PC-9 (cell line): ENCODE data around the gene ABCB6. TPM values are rescaled to one million over a fixed set of nuclear protein-coding genes. Genes with fewer than 3 reads are reported as not detected.

ENCODE experiments used
- BruUV-seq: library from RNA; stranded (reverse); fragments of 400-500 nt; replicated peaks from 2 replicates; lab custom pipeline; 2021; lab: Mats Ljungman, UMichigan
- CTCF ChIA-PET: fragments of 300-600 bp; sonication (Branson Sonifier 250); formaldehyde crosslinking; loops from one replicate; lab custom pipeline; 2022; ENCODE audit warnings: antibody characterized with exemption; lab: Charles Lee
- POLR2A ChIA-PET: fragments of 300-600 bp; sonication (Branson Sonifier 250); formaldehyde crosslinking; loops from one replicate; lab custom pipeline; 2022; ENCODE audit warnings: antibody characterized with exemption; ENCODE audit not compliant: unreplicated experiment; lab: Charles Lee
- DNase-seq, 2 experiments: peaks; one replicate each; pipeline versions ENCODE4 v3.0.0 to v3.0.0-alpha.2; 2015 to 2022; ENCODE audit warnings: mixed read lengths in 1 of 2
- H2AFZ ChIP-seq: fragments of 200-600 bp; sonication (generic); 2 replicates; pipeline ENCODE4 v1.8.1; 2017; ENCODE audit warnings: antibody characterized with exemption
- H3F3A ChIP-seq: fragments of 200-600 bp; sonication (generic); 2 replicates; pipeline ENCODE4 v1.8.1; 2017; ENCODE audit warnings: antibody characterized with exemption, mild to moderate bottlenecking, low read depth; ENCODE audit not compliant: insufficient read depth
- H3K27ac ChIP-seq: fragments of 200-600 bp; sonication (generic); 2 replicates; pipeline ENCODE4 v1.6.1; 2016; ENCODE audit warnings: mixed run types
- H3K27me3 ChIP-seq: fragments of 200-600 bp; sonication (generic); 2 replicates; pipeline ENCODE4 v1.6.1; 2016; ENCODE audit warnings: low read depth, mixed run types; ENCODE audit not compliant: insufficient read depth
- H3K36me3 ChIP-seq: fragments of 200-600 bp; sonication (generic); 2 replicates; pipeline ENCODE4 v1.6.1; 2016; ENCODE audit warnings: low read depth, mixed run types
- H3K4me1 ChIP-seq: fragments of 200-600 bp; sonication (generic); replicated peaks from 2 replicates; pipeline ENCODE4 v1.6.1; 2016; ENCODE audit warnings: mixed run types; ENCODE audit not compliant: insufficient read depth
- H3K4me2 ChIP-seq: fragments of 200-600 bp; sonication (generic); 2 replicates; pipeline ENCODE4 v1.6.1; 2017; ENCODE audit warnings: mixed run types
- H3K4me3 ChIP-seq: fragments of 200-600 bp; sonication (generic); 2 replicates; pipeline ENCODE4 v1.6.1; 2016; ENCODE audit warnings: mixed run types
- H3K79me2 ChIP-seq: fragments of 200-600 bp; sonication (generic); 2 replicates; pipeline ENCODE4 v1.6.1; 2017; ENCODE audit warnings: low read depth, mixed run types
- H3K9me2 ChIP-seq: fragments of 200-600 bp; sonication (generic); 2 replicates; pipeline ENCODE4 v1.8.1; 2017; ENCODE audit warnings: mild to moderate bottlenecking; ENCODE audit not compliant: insufficient read depth
- H3K9me3 ChIP-seq: fragments of 200-600 bp; sonication (generic); 2 replicates; pipeline ENCODE4 v1.8.1; 2016; ENCODE audit warnings: low read depth; ENCODE audit not compliant: insufficient read depth
- H4K20me1 ChIP-seq: fragments of 200-600 bp; sonication (generic); 2 replicates; pipeline ENCODE4 v1.8.1; 2017; ENCODE audit not compliant: insufficient read depth
- CTCF ChIP-seq: fragments of 200-600 bp; sonication (generic); conservative IDR thresholded peaks from 2 replicates; pipeline ENCODE4 v1.6.1; 2017; ENCODE audit warnings: mixed run types, antibody characterized with exemption, mild to moderate bottlenecking, moderate library complexity
- EZH2 ChIP-seq: fragments of 200-600 bp; sonication (generic); IDR thresholded peaks from 2 replicates; pipeline ENCODE4 v1.8.0; 2017; ENCODE audit warnings: antibody characterized with exemption, low read depth
- intact Hi-C: fragments of 100-400 bp; cut with micrococcal nuclease; formaldehyde crosslinking; loops from one replicate; pipeline ENCODE4 v1.10.0; 2022; ENCODE audit not compliant: unreplicated experiment
- total RNA-seq: library from RNA; stranded (reverse); gene quantifications from 2 replicates; pipeline ENCODE4 v1.2.3, GENCODE V29; 2021

Gene ABCB6
- total RNA-seq, 1 experiment from 2014 or later, result 41.4 TPM

- no peak for TF ChIP-seq EZH2
- no peak for TF ChIP-seq CTCF
- no peak overlapping the region for H3K4me2 ChIP-seq
- no peaks in the 10 kb centered on the region for H3K27me3 ChIP-seq
- H3K27ac ChIP-seq, result no peak overlapping the region
- no peaks in the 10 kb centered on the region for H3K9me3 ChIP-seq
- peaks cover 1% of the 10 kb centered on the region; the same call in 1 of the 2 replicates for H3F3A ChIP-seq
- ChIA-PET CTCF (no interaction called here), POLR2A (interaction anchor here (0.6 kb wide), 1 partner anchor 932 kb away, joined by 5 read pairs; no protein-coding TSS in a partner anchor)
- H2AFZ ChIP-seq, result no peak overlapping the region
- no peaks in the 10 kb centered on the region for H3K9me2 ChIP-seq
- no TSS peak for BruUV-seq
- H3K4me1 ChIP-seq, result peaks cover 16% of the 10 kb centered on the region
- H3K79me2 ChIP-seq, result peaks cover 7% of the 10 kb centered on the region
- no peaks in the 10 kb centered on the region for H4K20me1 ChIP-seq
- H3K4me3 ChIP-seq, result no peak overlapping the region
- DNase-seq, result no peak
- no peaks in the 10 kb centered on the region for H3K36me3 ChIP-seq
- intact Hi-C loops, result no loop called here
Measured at GRCh38 chr2:219213026-219213415, 5.7 kb downstream of the ABCB6 start.

- no peak for TF ChIP-seq EZH2
- no peak for TF ChIP-seq CTCF
- Histone ChIP-seq H3K9me2 (no peaks in the 10 kb centered on the region), H3K27me3 (no peaks in the 10 kb centered on the region), H2AFZ (no peak overlapping the region), H3K27ac (no peak overlapping the region), H3K4me3 (no peak overlapping the region), H3K4me2 (no peak overlapping the region), H3K9me3 (no peaks in the 10 kb centered on the region), H3F3A (peaks cover 12% of the 10 kb centered on the region; the same call in 1 of the 2 replicates), H3K79me2 (no peaks in the 10 kb centered on the region), H4K20me1 (no peaks in the 10 kb centered on the region), H3K4me1 (peaks cover 15% of the 10 kb centered on the region), H3K36me3 (no peaks in the 10 kb centered on the region)
- ChIA-PET POLR2A (interaction anchor here (0.6 to 0.7 kb wide), 2 partner anchors 52 to 69 kb away, joined by 4 to 7 read pairs; partner anchors contain the start of gene DNAJB2), CTCF (interaction anchor here (0.6 kb wide), 1 partner anchor 84 kb away, joined by 4 read pairs; no protein-coding TSS in a partner anchor)
- DNase-seq, result no peak
- intact Hi-C loops, result loop anchor here (1.0 kb wide), 1 partner anchor 40 kb away; no protein-coding TSS in a partner anchor
- BruUV-seq, result no TSS peak
Measured at GRCh38 chr2:219210886-219211362, 7.8 kb downstream of the ABCB6 start.

GRCh38 chr2:219210196-219210885 is 8.4 kb downstream of the ABCB6 start:
- peaks cover 18% of the 10 kb centered on the region for H3K4me1 ChIP-seq
- H3K27me3 ChIP-seq, result no peaks in the 10 kb centered on the region
- H3K9me3 ChIP-seq, result no peaks in the 10 kb centered on the region
- H3K27ac ChIP-seq, result no peak overlapping the region
- no peak overlapping the region for H2AFZ ChIP-seq
- no peaks in the 10 kb centered on the region for H3K9me2 ChIP-seq
- peaks cover 14% of the 10 kb centered on the region; the same call in 1 of the 2 replicates for H3F3A ChIP-seq
- no peak overlapping the region for H3K4me3 ChIP-seq
- no peak for TF ChIP-seq CTCF
- no peak for TF ChIP-seq EZH2
- CTCF ChIA-PET, result interaction anchor here (0.6 kb wide), 1 partner anchor 85 kb away, joined by 4 read pairs; no protein-coding TSS in a partner anchor
- no peaks in the 10 kb centered on the region for H3K36me3 ChIP-seq
- intact Hi-C loops, result no loop called here
- H3K4me2 ChIP-seq, result no peak overlapping the region
- no peaks in the 10 kb centered on the region for H4K20me1 ChIP-seq
- no peaks in the 10 kb centered on the region for H3K79me2 ChIP-seq
- no peak for DNase-seq
- POLR2A ChIA-PET, result no interaction called here
- BruUV-seq, result no TSS peak
